GM18499 (cell line): ENCODE results near the gene ERFL.

Experiments
- ATAC-seq: cut with Tn5 transposase; IDR thresholded peaks from one replicate; pipeline ENCODE4 v1.9.1; 2021; ENCODE audit warnings: moderate number of reproducible peaks; ENCODE audit not compliant: insufficient read depth, unreplicated experiment

Gene ERFL

GRCh38 chr19:41928754-41929535 lies 696 bp upstream of the ERFL start:
- no peak for ATAC-seq

GRCh38 chr19:41927497-41928192 lies 604 bp downstream of the ERFL start:
- no peak for ATAC-seq

GRCh38 chr19:41926763-41927496 lies 1.3 kb downstream of the ERFL start:
- ATAC-seq = no peak

- ATAC-seq = no peak
Measured at GRCh38 chr19:41926028-41926762, 2.1 kb downstream of the ERFL start.

GRCh38 chr19:41925208-41926003 lies 2.8 kb downstream of the ERFL start:
- ATAC-seq = no peak

GRCh38 chr19:41924151-41925145 lies 3.8 kb downstream of the ERFL start:
- no peak for ATAC-seq

GRCh38 chr19:41923045-41923788 lies 5.0 kb downstream of the ERFL start:
- no peak for ATAC-seq

GRCh38 chr19:41922585-41922984 lies 5.7 kb downstream of the ERFL start:
- ATAC-seq = no peak

- ATAC-seq = no peak
Measured at GRCh38 chr19:41921577-41922576, 6.4 kb downstream of the ERFL start.

GRCh38 chr19:41920882-41921576 lies 7.2 kb downstream of the ERFL start:
- no peak for ATAC-seq

- ATAC-seq = no peak
Measured at GRCh38 chr19:41919948-41920712, 8.1 kb downstream of the ERFL start.

- ATAC-seq = no peak
Measured at GRCh38 chr19:41918653-41919244, 9.5 kb downstream of the ERFL start.

- no peak for ATAC-seq
Measured at GRCh38 chr19:41918095-41918494, 10.2 kb downstream of the ERFL start.

GRCh38 chr19:41917676-41918075 lies 10.6 kb downstream of the ERFL start:
- ATAC-seq = no peak
